GM19238 (cell line): ENCODE data around the gene USH1G.

ENCODE experiments used
- DNase-seq: peaks from one replicate; pipeline ENCODE4 v3.0.0; 2011; ENCODE audit warnings: low spot score; ENCODE audit not compliant: insufficient read length

The USH1G gene

DNA sequence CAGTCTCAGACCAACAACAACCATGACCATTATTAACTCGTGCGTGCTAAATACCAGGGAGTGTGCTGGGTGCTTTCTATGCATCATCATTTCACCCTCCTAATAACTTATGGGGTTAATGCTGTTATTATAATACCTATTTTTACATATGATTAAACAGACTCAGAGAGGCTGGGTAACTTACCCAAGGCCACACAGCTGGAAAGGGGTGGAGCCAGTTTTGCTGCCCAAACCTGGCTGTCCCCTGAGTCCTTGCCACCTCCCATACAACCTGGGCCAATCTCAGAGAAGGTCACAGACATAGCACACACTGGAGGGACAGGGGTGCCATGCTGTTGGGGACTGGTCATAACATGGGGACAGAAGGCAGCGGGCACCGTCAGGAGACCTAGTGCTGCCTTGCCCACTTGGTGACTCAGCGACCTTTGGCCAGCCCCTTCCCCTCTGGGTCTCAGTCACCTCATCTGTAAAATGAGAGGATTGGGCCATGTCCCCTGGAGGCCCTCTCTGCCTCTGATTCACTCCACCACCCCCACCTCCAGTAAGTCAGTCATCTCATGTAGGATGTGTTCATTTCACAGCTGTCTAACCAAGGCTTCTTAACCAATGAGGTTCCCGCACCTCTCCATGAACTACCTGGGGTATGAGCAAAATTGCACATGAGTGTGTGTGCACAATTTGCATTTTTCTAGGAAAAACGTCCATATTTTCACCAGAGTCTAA is 18.2 kb downstream of the USH1G start:
- no peak for DNase-seq

GRCh38 chr17:74903671-74904070 is 19.4 kb downstream of the USH1G start:
- no peak for DNase-seq

GRCh38 chr17:74903034-74903433 is 20.0 kb downstream of the USH1G start:
- no peak for DNase-seq

GRCh38 chr17:74901353-74902135 is 21.5 kb downstream of the USH1G start:
- no peak for DNase-seq

DNA sequence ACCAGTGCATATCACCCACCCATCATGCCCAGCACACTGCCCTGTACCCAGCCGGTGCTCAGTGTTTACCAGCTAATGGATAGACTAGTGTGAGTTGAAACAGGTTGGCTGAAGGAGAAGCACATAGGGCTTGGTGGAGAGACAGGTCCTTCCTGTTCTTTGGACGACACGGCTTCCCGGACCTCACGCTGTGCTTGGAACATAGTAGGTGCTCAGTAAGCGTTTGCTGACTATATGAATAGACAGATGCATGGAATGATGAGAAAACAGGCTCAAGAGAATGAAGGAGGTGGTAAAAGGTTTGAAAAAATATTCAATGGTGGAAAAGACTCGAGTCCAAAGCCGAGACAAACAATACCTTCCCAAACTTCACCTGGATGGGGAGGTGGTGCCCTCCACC is 22.8 kb downstream of the USH1G start:
- DNase-seq = no peak

- DNase-seq = no peak
Measured at GRCh38 chr17:74898376-74898946, 24.6 kb downstream of the USH1G start.

GRCh38 chr17:74893936-74894671 is 29.0 kb downstream of the USH1G start:
- no peak for DNase-seq

GRCh38 chr17:74892974-74893911 is 29.8 kb downstream of the USH1G start, which contains the start of gene FADS6:
TSS of gene FADS6 (minus strand) at chr17:74893633. CDS start at chr17:74893595, 38 bp downstream.
- DNase-seq = no peak

GRCh38 chr17:74892013-74892841 is 30.8 kb downstream of the USH1G start:
- DNase-seq = no peak

DNA sequence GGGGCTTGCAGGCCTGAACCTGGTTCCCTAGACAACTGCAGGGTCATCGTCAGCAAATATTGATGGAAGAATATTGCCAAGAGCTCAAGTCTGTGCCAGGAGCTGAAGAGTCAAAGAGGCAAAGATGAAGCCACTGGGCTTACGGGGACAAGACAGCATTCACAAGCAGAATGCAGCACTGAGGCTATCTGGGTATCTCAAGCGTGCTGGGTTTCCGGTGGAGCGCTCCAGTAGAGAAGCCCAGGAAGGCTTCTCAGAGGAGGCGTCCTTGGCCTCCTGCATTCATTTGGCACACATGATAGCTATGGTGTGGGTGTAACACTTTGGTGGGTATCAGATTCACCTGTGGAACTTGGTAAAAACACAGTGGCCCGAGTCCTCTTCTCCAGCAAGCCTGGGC is 32.5 kb downstream of the USH1G start:
- DNase-seq = no peak

GRCh38 chr17:74888469-74888868 is 34.6 kb downstream of the USH1G start:
- no peak for DNase-seq

DNA sequence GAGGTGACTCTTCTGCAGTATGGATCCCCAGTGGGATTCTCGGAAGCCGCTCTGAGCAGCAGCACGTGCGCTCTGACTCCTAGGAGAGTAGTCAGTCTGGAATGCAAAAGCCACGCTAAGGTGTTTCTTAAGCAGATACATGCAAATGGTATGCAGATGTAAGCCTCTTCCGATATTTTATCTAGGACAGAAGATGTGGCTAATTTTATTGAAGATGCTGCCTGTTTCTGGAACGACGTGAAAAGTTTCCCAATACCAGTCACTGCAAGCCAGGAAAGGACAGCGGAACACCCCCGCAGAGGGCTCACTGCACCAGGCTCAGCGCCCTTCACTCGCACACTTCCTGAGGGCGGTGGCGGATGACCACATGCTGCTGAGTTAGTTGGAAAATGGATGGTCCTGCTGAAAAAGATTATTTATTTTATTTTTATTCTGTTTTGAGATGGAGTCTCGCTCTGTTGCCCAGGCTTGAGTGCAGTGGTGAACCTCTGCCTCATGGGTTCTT is 39.8 kb downstream of the USH1G start:
- no peak for DNase-seq

GRCh38 chr17:74882517-74883240 is 40.4 kb downstream of the USH1G start:
- no peak for DNase-seq

- DNase-seq = no peak
Measured at GRCh38 chr17:74881073-74881472, 42.0 kb downstream of the USH1G start.

DNA sequence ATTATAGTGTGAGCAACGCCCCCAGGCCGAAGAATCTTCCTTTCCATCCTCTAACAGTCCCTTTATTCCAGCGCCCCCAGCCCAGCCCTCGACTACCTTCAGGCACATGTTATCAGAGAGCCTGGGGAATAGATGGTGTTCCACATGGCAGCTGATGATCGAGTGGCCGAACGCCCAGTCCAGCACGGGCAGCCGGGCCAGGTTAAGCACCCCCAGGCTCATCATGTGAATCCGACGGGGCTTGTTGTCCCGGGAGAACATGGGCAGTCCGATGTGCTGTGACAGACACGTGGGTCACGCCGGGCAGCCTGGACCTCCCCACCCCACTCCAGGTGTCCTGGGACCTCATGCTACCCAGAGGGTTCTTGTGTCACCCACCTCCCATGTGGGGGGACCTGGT is 43.7 kb downstream of the USH1G start:
- no peak for DNase-seq

DNA sequence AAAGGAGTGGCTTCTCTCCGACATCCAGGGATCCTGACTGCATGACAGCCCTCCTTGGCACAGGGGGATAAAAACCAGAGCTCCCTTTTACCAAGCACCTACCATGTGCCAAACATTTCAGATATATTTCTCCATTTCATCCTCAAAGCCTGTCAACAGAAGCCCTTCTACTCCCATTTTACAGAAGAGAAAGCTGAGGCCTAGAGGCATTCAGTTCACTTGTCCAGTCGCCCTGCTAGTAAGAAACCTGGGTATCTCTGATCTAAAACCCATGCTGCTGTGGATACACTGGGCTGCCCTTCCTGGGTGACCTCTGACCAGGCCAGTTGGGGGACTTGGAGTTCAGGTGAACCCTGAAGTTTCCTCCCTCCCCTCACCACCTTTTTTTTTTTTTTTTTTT is 44.4 kb downstream of the USH1G start:
- no peak for DNase-seq

- DNase-seq = no peak
Measured at GRCh38 chr17:74877592-74878548, 45.2 kb downstream of the USH1G start.
